Globus pallidus (tissue), 1 donor: ENCODE measurements around the gene CNMD.
"Not testable (repeated sequence)": the region's sequence is repeated elsewhere in the genome, so short reads cannot be mapped to it uniquely, and the experiment has no call there.

Experiments used
- DNase-seq: peaks from one replicate; pipeline ENCODE4 v3.0.0-alpha.2; 2015; ENCODE audit warnings: low spot score

Gene CNMD

GRCh38 chr13:52686376-52686775, 53.2 kb downstream of the CNMD start:
- DNase-seq, result no peak

GRCh38 chr13:52685806-52686205, 53.8 kb downstream of the CNMD start:
- not testable (repeated sequence) for DNase-seq

- no peak for DNase-seq
Measured at GRCh38 chr13:52677823-52678222, 61.8 kb downstream of the CNMD start.

- no peak for DNase-seq
Measured at GRCh38 chr13:52673465-52673864, 66.2 kb downstream of the CNMD start.

GRCh38 chr13:52670726-52671125, 68.9 kb downstream of the CNMD start:
- DNase-seq, result no peak

- no peak for DNase-seq
Measured at GRCh38 chr13:52669677-52670076, 69.9 kb downstream of the CNMD start.

- DNase-seq, result no peak
Measured at GRCh38 chr13:52665325-52665724, 74.3 kb downstream of the CNMD start.

- DNase-seq, result no peak
Measured at GRCh38 chr13:52664272-52664671, 75.3 kb downstream of the CNMD start.

- no peak for DNase-seq
Measured at GRCh38 chr13:52659340-52659739, 80.3 kb downstream of the CNMD start.
